IPS-NIHi7 (cell line): ENCODE results near the gene SKA2.
"Not testable (repeated sequence)": the region's sequence is repeated elsewhere in the genome, so short reads cannot be mapped to it uniquely, and the experiment has no call there.

ENCODE experiments used
- DNase-seq: peaks from one replicate; pipeline ENCODE4 v3.0.0; 2012; ENCODE audit warnings: mixed read lengths; ENCODE audit errors: extremely low spot score

Gene SKA2

DNA sequence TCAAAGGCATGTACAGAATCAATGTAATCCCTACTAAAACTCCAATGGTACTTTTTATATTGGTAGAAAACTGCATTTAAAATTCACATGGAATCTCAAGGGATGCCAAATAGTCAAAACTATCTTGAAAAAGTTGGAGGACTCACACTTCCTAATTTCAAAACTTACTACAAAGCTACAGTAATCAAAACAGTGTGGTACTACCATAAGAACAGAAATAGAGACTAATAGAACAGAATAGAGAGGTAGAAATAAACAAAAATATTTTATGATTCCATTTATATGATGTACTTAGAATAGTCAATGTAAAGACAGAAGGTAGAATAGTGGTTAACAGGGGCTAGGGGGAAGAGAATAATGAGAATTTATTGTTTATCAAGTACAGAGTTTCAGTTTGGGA, 57.1 kb downstream of the SKA2 start:
- no peak for DNase-seq

DNA sequence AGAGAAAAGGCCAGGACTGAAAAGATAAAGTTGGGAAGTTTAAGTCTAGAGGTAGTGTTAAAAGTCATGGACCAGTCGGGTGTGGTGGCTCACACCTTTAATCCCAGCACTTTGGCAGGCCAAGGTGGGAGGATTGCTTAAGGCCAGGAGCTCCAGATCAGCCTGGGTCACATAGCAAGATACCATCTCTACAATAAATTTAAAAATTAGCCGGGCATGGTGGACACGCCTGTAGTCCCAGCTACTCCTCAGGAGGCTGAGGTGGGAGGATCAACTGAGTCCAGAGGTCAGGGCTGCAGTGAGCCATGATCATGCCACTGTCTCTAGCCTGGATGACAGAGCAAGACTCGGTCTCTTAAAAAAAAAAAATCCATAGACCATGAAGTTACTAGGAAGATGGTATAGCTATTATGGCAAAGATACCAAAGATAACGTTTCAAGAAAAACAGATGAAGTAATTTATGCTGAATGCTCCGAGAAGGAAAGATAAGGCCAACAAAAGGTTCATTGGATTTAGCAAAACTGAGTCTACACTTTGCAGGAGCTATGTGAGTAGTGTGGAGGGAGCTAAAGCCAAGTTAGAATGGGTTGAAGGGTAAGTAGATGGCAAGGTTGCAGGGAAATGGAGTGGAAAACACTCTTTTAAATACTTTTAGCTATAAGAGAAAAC, 60.0 kb downstream of the SKA2 start:
- no peak for DNase-seq

DNA sequence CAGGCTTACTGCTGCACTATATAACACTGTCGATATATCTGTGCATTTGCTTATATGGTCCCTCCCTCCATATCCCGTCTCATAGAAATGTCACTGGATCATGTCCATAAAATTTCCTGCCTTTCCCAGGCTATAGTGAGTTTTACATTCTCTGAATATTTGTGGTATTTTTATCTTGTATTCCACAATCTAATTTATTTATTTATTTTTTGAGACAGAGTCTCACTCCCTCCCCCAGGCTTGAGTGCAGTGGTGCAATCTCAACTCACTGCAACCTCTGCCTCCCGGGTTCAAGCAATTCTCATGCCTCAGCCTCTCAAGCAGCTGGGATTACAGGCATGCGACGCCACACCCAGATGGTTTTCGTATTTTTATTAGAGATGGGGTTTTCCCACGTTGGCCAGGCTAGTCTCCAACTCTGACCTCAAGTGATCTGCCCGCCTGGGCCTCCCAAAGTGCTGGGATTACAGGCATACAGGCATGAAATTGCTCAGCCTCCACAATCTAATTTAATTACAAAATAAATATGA, 61.2 kb downstream of the SKA2 start:
- DNase-seq, result no peak

DNA sequence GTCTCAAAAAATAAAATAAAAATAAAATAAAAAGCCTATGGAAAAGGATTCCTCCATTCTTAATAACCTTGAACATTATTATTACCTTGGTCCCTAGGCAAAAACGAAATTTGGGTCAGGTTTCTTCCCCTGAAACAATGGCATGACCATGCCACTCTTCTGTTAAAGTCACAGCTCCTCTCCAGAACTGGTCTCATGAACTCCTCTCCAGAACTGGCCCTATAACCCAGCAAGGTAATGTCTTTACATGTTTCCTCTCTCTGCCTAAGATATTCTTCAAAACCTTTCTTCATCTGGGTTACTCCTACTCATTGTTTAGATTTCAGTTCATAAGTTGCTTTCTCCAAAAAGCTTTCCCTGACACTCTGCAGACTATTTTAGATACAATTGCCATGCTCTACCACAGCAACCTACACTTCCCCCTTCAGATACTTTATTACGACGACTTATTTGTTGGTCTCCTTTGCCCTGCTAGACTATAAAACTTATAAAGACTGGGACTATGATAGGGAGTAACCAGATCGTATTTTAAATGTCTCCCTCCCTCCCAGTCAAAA, 61.8 kb downstream of the SKA2 start:
- DNase-seq, result no peak

DNA sequence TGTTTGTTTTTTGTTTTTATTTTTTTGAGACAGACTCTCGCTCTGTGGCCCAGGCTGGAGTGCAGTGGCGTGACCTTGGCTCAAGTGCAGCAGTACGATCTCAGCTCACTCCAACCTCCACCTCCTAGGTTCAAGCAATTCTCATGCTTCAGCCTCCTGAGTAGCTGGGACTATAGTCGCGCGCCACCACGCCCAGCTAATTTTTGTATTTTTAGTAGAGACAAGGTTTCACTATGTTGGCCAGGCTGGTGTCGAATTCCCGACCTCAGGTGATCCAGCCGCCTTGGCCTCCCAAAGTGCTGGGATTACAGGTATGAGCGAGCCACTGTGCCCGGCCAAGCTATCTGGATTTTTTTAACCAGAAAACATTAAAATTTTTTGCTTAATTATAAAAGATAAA, 64.4 kb downstream of the SKA2 start:
- DNase-seq, result not testable (repeated sequence)

DNA sequence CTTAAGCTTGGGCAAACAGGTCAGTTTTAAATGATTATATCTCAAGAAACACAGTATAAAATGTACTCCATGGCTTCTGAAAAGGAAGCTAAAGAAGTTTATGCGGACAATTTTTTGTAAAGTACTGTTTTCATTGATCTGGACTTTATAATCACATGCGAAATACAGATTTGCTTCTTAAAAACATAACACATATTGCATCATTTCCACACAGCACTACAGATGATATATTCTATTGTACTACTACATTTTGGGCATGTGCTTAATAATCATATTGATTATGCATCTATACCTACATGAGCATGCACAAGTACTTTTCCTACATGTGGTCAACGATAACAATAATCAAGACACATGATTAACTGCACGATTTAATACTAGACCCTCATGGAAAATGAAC, 70.8 kb downstream of the SKA2 start:
- no peak for DNase-seq

DNA sequence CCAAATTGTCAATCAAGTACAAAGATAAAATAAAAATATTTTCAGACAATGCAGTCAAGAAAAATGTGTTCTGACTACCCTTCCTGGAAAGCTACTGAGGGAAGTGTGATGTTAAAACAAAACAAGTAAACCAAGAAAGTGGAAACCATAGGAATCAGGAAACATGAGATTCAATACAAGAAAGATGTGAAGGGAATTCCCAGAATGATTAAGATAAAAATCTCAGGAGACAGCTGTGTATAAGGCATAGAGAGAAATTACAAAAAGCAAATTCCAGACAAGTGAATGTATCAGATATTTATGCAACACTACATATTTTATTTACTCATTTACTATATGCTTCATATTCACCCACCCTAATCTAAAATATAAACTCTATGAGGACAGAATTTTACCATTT, 80.5 kb downstream of the SKA2 start:
- no peak for DNase-seq

DNA sequence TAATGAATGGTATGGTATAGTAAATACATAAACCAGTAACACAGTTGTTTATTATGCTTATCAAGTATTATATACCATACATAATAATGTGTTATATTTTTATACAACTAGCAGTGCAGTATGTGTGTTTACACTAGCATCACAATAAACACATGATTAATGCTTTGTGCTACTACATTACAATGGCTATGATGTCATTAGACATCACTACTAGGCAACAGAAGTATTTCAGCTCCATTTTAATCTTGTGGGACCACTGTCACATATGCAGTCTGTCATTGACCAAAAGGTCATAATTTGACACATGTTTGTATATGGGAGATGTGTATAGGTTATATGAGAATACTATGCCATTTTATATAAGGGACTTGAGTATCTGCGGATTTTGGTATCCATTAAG, 81.0 kb downstream of the SKA2 start:
- DNase-seq, result no peak

DNA sequence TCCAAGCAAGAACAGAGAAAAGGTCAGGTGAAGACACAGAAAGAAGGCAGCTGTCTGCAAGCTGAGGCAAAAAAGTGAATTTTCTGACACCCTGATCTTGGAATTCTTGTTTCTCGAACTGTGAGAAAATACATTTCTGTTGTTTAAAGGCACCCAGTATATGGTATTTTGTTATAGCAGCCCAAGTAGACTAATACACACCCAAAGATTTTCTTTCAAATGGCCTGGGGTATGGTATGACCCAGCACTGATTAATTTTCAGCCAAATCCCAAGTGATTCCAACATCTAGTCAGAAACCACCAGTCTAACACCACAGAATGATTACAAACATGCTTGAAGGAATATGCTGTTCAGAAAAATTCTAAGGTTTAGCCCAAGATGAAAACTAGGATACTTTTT, 85.1 kb downstream of the SKA2 start:
- DNase-seq, result no peak

DNA sequence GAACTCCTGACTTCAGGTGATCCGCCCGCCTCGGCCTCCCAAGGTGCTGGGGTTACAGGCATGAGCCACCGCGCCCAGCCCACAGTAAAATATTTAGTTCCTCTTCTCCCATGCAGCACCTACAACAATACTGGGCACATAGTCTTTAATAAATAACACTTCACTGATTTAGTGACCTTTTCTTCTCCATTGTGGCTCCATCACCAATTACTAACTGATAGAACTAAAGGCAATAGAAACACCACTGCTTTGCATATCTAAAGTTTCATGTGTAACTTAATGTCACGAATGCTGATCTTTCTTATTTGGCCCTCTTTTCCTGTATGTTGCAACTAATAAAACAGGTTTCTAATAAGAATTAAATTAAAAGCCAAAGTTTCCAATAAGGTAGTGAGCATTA, 87.2 kb downstream of the SKA2 start:
- DNase-seq, result no peak

DNA sequence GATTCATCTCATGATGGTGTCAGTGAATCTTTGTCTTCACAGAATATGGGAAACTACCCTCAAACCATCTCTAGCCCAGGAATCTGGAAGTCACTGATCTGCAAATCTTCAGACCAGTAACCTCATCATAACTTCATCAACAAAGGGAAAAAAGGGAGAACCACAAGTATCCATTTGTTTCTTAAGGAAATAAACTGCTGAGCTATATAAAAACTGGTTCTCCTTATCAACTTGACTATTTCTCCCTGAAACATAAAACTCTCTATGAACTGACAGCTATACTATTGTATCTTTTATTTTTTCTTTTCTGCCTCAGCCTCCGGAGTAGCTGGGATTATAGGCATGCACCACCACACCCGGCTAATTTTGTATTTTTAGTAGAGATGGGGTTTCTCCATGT, 87.6 kb downstream of the SKA2 start:
- no peak for DNase-seq

DNA sequence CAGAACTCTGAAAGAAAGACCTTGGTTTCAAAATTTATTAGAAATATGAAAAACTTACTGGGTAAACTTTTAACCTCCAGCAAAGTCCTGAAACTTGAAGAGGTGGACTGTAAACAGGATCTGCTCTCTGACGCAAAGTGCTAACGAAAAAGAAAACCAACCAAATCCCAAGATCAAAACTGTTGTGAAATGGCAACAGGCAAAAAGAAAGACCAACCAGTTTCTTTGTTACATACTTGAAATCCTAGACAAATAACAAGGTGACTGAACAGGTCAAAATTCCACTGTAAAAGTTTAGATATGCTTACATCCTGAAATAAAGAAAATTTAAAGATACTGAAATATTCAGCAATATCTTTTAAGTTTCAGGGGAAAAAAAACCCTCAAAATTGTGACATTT, 92.5 kb downstream of the SKA2 start:
- DNase-seq, result no peak
